Epithelial cell of alveolus of lung (primary cell): Measurements from ENCODE around the gene PIR. TPM values are rescaled to one million over a fixed set of nuclear protein-coding genes. Genes with fewer than 3 reads are reported as not detected.

Experiments used
- total RNA-seq: library from RNA; depleted of rRNA; stranded (reverse); fragments of >200 nt; gene quantifications from 2 replicates; pipeline ENCODE4 v1.2.1, GENCODE V29; 2015

The PIR gene
- total RNA-seq: 8.9 and 15.4 TPM in 2 replicates

DNA sequence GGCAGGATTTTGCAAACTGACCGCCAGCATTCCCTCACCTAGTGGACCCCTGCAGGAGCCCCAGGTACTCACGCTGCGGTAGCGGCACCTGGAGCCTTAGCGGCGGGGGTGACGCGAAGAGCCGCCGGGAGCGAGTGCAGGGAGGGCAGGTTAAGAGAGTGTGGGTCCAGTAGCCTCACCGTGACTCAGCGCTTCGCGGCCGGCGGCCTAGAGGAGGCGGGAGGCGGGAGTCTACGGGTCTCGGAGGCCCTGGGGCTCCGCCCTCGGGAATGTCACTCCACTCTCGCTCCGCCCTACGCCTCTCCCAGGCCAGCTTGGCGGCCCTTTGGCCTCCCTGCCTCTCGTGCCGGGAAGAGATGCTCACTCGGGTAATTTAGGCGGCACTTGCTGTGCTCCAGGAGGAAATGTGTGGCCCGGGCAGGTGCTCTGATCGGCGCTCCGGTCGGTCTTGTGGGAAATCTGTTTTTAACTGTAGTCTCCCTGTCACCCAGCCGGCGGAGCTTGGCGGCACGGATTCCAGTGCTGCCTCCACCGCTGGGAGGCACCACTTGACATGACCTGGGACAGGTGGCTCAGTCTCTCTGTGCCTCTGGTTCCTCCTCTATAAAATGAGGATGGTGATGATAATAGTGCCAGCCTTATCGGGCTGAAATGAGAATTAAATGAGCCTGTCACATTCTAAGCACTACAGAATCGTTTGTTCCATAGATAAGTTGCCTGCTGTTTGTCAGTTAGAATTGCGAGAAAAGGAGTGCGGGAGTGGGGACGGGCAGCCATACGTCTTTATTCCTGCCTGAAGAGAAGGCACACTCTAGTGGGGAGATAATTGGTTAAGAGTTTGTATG lies at the start of gene PIR:
PIR (minus strand) TSS at position 216 of the 845 bp plus-strand sequence. CDS start 2,076 bp downstream, outside the sequence.

DNA sequence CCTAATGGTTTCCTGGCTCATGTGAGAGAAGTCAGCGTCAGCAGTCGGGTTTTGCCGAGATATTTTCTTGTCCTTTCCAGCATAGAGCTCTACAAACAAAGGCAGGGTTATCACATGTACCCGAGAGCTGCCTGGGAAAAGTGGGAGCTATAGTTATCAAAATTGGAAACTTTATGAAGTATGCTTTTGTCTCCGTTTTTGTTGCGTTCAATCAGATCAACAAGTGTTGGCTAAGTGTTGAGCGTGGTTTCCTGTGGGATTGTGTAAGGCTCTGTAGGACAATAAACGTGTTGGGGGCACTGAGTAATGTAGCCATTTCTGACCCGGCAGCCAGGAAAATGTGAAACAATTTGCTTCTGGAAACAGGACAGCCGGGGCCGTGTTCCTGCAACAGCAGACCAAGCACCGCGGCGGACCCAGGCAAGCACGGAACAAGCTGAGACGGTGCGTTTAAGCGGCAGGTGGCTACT lies 7.4 kb upstream of the PIR start, which contains the start of gene BMX:
BMX (plus strand) TSS at position 311 of the 470 bp plus-strand sequence. CDS start 7,547 bp downstream, outside the sequence.

DNA sequence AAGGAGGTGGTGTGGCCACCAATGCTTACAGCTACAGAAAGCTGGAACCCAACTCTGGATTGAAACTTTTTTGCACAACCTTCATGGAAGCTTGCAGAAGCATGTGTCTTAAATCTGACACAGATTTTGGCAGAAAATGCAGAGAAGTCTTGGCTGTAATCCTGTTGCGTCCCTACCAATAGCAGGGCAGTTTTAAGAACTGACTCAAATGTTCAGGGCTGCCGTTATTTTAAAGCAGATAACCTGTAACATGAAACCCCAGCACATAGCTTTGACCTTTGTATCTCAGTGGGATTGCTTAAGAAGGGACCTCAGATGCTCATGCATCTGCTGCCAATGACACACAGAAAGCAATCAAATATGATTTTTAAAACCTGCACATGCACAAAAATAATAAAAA lies 108.8 kb downstream of the PIR start, which contains the start of gene VEGFD:
VEGFD (minus strand) TSS at position 110 of the 400 bp plus-strand sequence. CDS start 467 bp downstream, outside the sequence.

DNA sequence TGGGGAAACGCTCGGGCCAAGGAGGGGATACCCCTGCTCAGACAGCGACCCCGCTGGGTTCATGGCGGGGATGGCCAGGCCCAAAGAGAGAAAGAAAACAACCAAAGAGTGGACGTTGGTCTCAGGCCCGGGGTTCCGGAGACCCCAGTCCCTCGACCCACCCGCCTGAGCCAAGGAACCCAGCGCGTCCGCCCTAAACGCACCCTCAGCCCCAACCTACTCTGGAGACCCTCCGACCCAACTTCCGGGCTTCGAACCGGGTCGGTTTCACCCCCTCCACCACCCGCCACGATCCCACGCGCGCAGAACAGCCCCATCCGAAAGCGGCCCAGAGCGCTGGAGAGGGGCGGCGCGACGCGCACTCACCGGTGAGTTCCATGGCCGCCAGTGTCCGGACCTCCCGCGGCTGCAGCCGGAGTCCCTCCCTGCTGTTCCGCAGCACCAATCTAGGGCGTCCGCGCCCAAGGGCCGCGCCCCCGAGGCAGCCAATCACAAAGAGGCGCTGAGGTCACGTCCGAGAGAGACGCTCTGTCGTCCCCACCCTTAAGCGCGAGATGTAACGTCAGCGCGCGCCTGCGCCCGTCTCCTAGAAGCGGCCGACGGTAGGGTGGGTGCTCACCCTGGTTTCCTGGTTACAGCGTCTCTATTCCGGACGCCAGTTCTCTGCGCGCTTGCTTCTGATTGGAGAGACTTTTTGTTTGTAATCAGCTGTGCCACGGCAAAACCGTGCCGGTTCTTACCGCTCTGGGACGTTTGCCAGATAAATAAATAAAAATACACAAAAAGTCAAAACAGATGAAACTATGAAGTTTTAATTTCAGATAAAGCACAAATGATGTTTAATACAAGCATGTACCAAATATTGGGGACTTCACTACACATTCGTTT lies 157.8 kb downstream of the PIR start, which contains the start of gene PIGA:
PIGA (minus strand) TSS at position 389 of the 888 bp plus-strand sequence. CDS start 3,593 bp downstream, outside the sequence.

Other genes with a start within 250 kb of the PIR start
- 1.4 TPM in 1 of 2 replicates, not detected in the other for gene ASB9, start 223.2 kb downstream of the PIR start, total RNA-seq
- gene ASB11, start 177.7 kb downstream of the PIR start, total RNA-seq: not detected in 2 replicates
- gene PIGA, start 157.8 kb downstream of the PIR start, total RNA-seq: 4.4 and 4.6 TPM in 2 replicates
- gene VEGFD, start 108.9 kb downstream of the PIR start, total RNA-seq: not detected in 2 replicates
- under 0.01 TPM in 1 of 2 replicates, not detected in the other for gene BMX, start 7.5 kb upstream of the PIR start, total RNA-seq
- gene ACE2, start 107.6 kb upstream of the PIR start, total RNA-seq: not detected in 2 replicates
- gene CLTRN, start 171.5 kb upstream of the PIR start, total RNA-seq: 0.32 and 0.78 TPM in 2 replicates
- gene CA5B, start 244.9 kb upstream of the PIR start, total RNA-seq: 3.9 and 10.1 TPM in 2 replicates